ENCODE results near the gene GH1. TPM values are rescaled to one million over a fixed set of nuclear protein-coding genes. Genes with fewer than 3 reads are reported as not detected.
A peak's percentile ranks its signal among the peaks of the same experiment; 100 is the strongest.

Gene GH1
- total and polyA plus RNA-seq, 2 experiments from 2014 or later = not detected

DNA sequence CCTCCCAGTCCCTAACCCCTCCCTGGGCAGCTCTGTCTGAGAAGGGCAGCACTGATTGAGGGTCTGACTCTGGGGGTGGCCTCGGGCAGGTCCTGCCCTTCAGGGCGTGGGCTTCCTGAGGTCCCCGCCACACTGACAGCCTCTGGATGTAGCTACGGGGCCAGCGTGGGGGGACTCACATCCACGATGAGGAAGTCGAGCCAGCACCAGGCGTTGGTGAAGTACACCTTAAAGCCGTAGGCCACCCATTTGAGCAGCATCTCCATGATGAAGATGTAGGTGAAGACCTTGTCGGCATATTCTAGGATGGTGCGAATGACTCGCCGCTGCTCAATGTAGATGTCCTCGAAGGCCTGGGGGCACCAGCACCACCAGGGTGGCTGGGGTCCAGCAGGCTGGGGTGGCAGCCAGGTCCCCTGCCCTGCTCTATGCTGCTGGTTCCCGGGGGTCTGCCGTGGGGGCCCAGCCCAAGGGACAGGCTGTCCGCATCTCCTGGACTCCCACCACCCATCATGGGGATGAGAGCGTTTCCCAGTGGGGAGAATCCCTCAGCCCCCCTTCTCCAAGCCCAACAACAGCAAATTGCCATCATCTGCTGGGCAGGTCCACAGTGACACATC is 29.2 kb upstream of the GH1 start:
- no peaks in the 10 kb centered on the region for H3K27me3 ChIP-seq
- H3K9me3 ChIP-seq (ENCODE audit: low read depth) = no peaks in the 10 kb centered on the region
- H3K4me1 ChIP-seq (ENCODE audit: low read depth) = peaks cover 4% of the 10 kb centered on the region
- no peaks in the 10 kb centered on the region for H3K36me3 ChIP-seq
- H3K27ac ChIP-seq = no peak overlapping the region
- H3K4me3 ChIP-seq = no peak overlapping the region
- no peak for DNase-seq (ENCODE audit: low read depth in 1 of 2, low spot score in 1 of 2)
- TF ChIP-seq, protein P1, sequence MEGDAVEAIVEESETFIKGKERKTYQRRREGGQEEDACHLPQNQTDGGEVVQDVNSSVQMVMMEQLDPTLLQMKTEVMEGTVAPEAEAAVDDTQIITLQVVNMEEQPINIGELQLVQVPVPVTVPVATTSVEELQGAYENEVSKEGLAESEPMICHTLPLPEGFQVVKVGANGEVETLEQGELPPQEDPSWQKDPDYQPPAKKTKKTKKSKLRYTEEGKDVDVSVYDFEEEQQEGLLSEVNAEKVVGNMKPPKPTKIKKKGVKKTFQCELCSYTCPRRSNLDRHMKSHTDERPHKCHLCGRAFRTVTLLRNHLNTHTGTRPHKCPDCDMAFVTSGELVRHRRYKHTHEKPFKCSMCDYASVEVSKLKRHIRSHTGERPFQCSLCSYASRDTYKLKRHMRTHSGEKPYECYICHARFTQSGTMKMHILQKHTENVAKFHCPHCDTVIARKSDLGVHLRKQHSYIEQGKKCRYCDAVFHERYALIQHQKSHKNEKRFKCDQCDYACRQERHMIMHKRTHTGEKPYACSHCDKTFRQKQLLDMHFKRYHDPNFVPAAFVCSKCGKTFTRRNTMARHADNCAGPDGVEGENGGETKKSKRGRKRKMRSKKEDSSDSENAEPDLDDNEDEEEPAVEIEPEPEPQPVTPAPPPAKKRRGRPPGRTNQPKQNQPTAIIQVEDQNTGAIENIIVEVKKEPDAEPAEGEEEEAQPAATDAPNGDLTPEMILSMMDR (IDR thresholded peaks at IDR 0.05; ENCODE audit: low read depth, low read length) = no peak

DNA sequence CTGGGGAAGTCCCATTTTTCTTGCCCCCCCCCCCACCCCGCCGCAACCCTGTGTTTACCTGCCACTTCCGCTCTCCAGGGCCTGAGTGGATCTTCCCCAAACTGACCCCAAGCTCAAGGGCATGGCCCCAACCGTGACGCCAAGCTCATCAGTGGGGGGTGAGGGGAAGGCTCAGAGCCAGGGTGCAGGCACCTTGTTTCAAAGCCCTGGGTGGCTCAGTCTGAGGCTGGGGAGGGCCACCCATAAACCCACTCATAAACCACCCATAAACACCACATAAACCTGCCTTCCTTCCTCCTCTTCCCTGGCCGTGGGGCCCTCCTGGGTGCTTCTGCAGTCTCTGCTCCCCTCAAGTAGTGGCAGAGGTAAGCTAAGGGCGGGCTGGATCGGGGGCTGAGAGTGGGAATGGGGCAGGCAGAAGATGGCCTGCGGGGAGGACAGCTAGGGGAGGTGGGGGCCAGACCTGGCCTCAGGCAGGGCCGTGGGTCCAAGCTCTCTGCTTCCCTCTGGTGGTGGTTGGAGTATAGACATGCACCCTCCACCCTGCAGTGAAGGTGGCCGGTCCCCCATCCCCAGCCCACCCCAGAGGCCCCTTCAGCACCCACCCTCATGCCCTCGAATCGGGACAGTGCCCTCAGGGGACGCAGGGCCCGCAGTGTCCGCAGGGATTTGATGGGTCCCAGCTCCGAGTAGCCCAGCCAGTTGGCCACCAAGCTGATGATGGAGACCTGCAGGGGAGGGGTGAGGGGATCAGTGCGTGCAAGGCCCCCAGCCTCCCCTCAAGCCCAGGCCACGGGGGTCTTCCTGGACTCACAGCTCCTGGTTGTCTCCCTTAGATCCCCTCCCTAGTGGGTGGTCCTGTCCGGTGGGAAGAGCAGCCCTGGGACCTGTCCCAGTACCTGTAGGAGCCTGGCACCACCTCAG is 28.1 kb upstream of the GH1 start:
- Histone ChIP-seq H3K27ac (no peak overlapping the region), H3K9me3 (ENCODE audit: low read depth) (no peaks in the 10 kb centered on the region), H3K36me3 (no peaks in the 10 kb centered on the region), H3K4me1 (ENCODE audit: low read depth) (peaks cover 4% of the 10 kb centered on the region), H3K4me3 (no peak overlapping the region), H3K27me3 (no peaks in the 10 kb centered on the region)
- TF ChIP-seq, protein P1 (IDR thresholded peaks at IDR 0.05; ENCODE audit: low read depth, low read length) = peak; percentile 57
- DNase-seq (ENCODE audit: low read depth in 1 of 2, low spot score in 1 of 2) = peak; percentile 36 to 75

DNA sequence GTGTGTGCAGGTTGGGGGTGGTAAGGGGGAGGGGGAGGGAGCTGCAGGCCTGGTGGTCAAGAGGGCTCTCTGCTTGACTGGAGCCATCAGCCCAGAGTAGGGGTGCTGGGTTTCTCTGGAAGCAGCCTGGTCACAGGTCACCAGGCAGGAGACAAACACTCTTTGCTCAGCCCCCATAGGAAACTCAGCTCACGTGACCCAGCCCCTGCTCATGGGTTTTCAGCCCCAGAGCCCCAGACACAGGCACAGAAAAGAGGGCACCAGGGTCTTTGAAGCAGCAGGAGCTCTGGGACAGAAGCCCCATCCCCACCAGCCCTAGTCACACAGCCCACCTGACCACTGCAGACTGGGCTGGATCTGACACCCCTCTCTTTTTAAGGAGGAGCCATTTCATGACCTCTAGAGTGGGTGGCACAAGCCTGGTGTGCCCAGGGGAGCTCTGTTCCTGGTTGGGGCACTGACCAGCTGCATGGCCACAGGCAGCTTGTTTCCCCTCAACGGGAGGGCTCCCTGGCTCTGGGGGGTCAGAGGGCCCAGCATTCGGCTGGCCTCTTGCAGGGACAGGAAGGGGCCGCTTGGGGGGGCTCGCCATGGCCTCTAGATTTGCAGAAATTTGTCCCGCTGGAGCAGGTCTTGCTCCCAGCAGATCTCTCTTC is 27.3 kb upstream of the GH1 start:
- Histone ChIP-seq H3K27ac (no peak overlapping the region), H3K36me3 (no peaks in the 10 kb centered on the region), H3K27me3 (no peaks in the 10 kb centered on the region), H3K4me3 (no peak overlapping the region), H3K9me3 (ENCODE audit: low read depth) (no peaks in the 10 kb centered on the region), H3K4me1 (ENCODE audit: low read depth) (peaks cover 4% of the 10 kb centered on the region)
- TF ChIP-seq, protein P1 (IDR thresholded peaks at IDR 0.05; ENCODE audit: low read depth, low read length) = no peak
- DNase-seq (ENCODE audit: low read depth in 1 of 2, low spot score in 1 of 2) = no peak

DNA sequence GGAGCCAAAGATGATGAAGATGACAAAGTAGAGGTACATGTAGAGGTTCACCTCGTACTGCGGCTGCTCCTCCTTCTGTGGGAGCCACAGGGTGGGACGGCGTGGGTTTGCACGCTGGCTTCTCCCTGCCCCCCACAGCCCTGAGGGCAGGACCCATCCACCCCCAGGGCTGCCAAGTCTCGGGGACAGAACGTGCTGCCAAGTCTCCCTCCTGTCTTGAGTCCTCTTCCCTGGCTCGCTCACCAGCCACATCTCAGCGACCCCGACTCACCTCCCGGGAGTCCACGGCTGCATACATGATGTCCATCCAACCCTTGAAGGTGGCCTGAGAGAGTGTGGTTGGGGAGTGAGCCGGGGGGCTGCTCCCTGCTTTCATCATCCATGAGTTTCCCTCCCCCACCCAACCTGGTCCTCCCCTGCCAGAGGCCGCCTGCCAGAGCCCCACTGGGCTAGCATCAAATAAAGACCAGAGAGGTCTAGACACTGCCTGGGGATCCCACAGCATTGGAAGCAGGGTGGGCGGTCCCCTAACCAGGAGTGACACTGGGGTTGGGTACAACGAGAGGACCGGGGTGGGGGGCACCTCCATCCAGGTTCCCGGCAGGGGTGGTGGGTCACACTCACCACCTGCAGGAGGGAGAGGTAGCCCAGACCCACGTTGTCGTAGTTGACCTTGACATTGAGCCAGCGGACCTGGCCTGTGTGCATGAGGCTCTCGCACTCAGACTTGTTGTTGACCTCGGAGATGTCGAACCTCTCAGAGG is 26.3 kb upstream of the GH1 start:
- Histone ChIP-seq H3K9me3 (ENCODE audit: low read depth) (no peaks in the 10 kb centered on the region), H3K27ac (no peak overlapping the region), H3K27me3 (no peaks in the 10 kb centered on the region), H3K4me3 (no peak overlapping the region), H3K4me1 (ENCODE audit: low read depth) (no peaks in the 10 kb centered on the region), H3K36me3 (no peaks in the 10 kb centered on the region)
- DNase-seq (ENCODE audit: low read depth in 1 of 2, low spot score in 1 of 2) = no peak
- TF ChIP-seq, protein P1 (IDR thresholded peaks at IDR 0.05; ENCODE audit: low read depth, low read length) = no peak

DNA sequence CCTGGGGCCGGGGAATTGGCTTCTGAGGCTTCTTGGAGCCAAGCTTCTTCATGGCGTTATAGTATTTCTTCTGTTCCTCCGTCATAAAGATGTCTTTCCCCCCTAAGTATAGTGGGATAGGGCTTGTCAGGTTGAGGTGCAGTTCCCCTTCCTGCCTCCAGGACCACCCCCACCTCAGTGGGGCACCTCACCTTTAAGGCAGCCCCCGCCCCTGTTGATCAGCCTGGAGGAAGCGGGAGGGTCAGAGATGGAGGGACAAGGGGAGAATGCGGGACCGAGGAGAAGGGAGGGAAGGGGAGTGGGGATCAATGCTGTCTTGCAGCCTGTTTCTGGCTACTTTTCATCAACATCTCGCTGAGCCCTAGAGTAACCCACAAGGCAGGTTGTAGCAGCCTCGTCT is 25.1 kb upstream of the GH1 start:
- no peak for DNase-seq (ENCODE audit: low read depth in 1 of 2, low spot score in 1 of 2)
- Histone ChIP-seq H3K9me3 (ENCODE audit: low read depth) (no peaks in the 10 kb centered on the region), H3K36me3 (no peaks in the 10 kb centered on the region)

More for the DNA sequence above, 25.1 kb upstream of the GH1 start:
- TF ChIP-seq, protein P1 (IDR thresholded peaks at IDR 0.05; ENCODE audit: low read depth, low read length) = peak; percentile 9
- Histone ChIP-seq H3K4me3 (no peak overlapping the region), H3K27ac (no peak overlapping the region), H3K27me3 (no peaks in the 10 kb centered on the region), H3K4me1 (ENCODE audit: low read depth) (no peaks in the 10 kb centered on the region)

All from cardiac muscle cell (in vitro differentiated cells and primary cell).